ENCODE data around the gene VEZT.
"Not testable (repeated sequence)": the region's sequence is repeated elsewhere in the genome, so short reads cannot be mapped to it uniquely, and the experiment has no call there.

Gene VEZT

GRCh38 chr12:95217377-95218149 lies at the start of gene VEZT, which contains the start of gene FGD6:
TSS of gene VEZT (plus strand) at chr12:95217807. CDS start at chr12:95217851, 44 bp downstream.
TSS of gene FGD6 (minus strand) at chr12:95217467. CDS start at chr12:95217240, 227 bp downstream.
- peak; percentile 98 for DNase-seq

DNA sequence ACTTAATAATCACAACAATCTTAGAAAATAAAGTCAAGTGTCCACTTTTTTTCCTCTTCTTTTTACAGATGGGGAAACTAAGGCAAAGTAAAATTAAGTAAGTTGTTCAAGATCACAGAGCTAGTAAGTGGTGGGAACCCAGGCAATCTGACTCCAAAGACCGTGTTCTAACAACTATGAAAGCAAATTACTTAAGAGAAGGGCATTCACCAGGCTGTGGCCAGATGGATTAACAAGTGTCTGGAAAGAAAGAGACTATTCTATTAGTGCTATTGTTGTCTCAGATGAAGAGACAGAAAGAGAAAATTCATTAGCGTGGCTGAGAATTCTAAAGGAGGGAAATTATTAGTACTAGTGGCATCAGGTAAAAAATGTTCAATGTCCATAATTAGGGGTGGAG lies 48.9 kb upstream of the VEZT start:
- no peak for DNase-seq

GRCh38 chr12:95169368-95169767 lies 48.2 kb upstream of the VEZT start:
- no peak for DNase-seq

GRCh38 chr12:95173392-95174251 lies 44.0 kb upstream of the VEZT start:
- DNase-seq: peak; percentile 26

DNA sequence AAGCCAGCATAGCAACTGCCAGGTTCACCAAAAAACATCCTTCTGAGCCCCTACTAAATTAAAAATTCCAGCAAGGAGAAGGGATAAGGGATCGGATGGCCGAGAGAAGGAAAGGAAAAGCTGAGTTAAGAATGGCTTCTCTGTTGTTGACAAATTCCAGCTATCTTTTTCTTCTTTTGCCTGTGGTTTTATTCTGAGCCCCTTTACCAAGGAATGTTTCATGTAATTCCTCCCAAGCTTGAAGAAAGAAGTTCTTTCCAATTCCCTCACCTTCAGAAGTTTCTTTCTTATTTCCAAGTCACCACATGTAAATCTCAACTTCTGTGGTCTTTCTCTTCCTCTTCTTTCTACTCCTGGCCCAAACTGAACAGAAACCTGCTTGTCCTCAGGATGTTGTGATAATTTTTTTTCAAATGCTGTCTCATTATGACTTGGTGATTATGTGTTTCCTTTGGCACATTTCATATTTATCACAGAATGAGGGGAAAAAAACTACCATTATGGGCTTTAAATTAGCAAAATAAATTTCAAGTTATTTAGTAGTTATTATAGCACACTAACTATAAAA lies 40.3 kb upstream of the VEZT start:
- no peak for DNase-seq

DNA sequence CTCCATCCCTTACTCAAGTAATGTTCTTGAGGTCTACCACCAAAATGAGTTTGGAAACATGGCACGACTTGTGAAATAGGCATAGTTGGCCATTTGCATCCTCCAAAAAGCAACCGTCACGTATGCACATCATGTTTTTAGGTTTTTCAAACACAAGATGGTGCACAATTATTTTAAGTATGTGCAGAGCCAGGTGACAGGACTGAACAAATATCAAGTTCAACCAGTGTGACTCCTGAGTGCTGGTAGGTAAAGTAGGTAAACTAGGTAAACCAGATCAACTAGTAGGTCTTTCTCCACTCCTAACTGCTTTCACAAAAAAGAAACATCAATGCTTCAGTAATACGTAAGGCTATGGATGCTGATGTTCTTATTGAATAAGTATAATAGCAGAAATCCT lies 39.5 kb upstream of the VEZT start:
- DNase-seq: no peak

GRCh38 chr12:95179011-95179410 lies 38.6 kb upstream of the VEZT start:
- no peak for DNase-seq

DNA sequence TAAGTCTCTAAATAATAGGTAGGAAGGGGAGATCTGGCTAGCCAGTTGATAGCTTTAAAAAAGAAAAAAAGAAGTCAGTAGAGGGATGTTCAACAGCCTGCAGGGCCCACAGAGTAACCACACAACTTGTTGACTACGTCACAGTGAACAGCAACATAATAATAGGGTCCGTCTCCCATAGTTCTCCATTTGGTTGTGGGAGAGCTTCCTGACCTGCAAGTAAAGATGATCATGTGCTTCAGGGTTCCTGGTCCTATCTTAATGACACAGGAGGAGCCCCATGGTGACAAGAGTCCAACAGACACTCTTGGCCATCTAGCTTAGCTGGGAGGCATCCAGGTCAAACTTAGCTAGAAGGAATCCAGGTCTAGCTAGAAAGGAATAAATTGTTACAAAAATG lies 36.5 kb upstream of the VEZT start:
- peak; percentile 51 for DNase-seq

- DNase-seq: no peak
Measured at GRCh38 chr12:95182868-95183415, 34.7 kb upstream of the VEZT start.

DNA sequence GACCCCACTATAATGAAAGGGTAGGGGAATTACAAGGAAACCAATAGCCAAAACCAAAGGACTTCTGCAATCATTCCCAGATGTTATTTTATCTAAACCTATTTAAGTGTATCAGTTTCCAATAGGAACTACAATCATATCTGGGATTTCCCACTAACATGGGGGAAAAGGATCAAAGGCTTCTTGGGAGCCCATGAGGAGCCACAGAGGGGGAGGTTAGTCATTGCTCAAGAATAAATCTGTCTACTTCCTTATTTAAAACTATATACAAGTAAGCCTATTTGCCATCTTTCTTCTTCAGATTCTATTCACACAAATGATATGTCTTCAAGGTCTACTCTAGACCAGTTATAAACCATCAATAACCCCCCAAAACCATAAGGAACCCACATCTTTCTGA lies 33.5 kb upstream of the VEZT start:
- DNase-seq: no peak

DNA sequence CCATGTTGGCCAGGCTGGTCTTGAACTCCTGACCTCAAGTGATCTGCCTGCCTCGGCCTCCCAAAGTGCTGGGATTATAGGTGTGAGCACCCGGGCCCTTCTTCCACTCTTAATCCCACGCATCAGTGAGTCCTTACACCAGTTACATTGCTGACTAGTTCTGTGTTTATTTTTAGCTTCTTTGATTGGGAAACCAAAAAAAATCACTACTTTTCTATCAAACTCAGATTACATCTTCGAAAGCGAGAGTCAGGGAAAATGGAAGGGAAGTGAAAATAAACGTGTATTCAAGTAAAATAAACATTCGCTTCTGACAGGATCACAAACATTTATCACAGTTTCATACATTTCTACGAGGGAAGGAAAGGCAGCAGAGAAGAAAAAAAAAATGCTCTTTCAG lies 32.5 kb upstream of the VEZT start:
- DNase-seq: no peak

GRCh38 chr12:95185854-95186253 lies 31.8 kb upstream of the VEZT start:
- DNase-seq: no peak

DNA sequence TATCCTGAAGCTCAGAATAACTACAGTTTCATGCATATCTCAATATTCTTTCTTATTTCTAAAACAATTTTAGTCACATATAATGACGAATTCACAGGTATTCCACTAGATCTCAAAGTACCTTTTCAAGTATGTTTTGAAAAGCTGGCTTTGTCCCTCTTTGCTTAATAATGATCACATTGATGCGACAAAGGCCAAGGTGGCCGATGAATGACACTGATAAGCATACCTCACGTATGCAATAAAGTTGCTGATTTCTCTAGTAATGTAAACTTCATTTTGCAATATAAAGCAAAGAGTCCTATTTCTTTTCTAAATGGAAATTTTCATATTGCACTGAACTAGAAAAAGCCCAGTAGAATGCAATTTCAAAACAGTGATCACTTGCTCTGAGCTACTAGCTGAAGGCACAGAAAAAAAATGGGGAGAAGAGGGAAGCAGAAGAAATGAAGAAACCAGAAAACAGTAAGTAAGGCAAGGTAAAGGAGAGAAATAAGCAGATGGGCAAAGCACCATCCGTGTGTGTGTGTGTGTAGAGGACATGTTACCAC lies 29.7 kb upstream of the VEZT start:
- no peak for DNase-seq

GRCh38 chr12:95191060-95191696 lies 26.4 kb upstream of the VEZT start:
- DNase-seq: no peak

GRCh38 chr12:95192271-95192670 lies 25.3 kb upstream of the VEZT start:
- DNase-seq: no peak

- DNase-seq: no peak
Measured at GRCh38 chr12:95193139-95193538, 24.5 kb upstream of the VEZT start.

- DNase-seq: no peak
Measured at GRCh38 chr12:95195122-95195521, 22.5 kb upstream of the VEZT start.

DNA sequence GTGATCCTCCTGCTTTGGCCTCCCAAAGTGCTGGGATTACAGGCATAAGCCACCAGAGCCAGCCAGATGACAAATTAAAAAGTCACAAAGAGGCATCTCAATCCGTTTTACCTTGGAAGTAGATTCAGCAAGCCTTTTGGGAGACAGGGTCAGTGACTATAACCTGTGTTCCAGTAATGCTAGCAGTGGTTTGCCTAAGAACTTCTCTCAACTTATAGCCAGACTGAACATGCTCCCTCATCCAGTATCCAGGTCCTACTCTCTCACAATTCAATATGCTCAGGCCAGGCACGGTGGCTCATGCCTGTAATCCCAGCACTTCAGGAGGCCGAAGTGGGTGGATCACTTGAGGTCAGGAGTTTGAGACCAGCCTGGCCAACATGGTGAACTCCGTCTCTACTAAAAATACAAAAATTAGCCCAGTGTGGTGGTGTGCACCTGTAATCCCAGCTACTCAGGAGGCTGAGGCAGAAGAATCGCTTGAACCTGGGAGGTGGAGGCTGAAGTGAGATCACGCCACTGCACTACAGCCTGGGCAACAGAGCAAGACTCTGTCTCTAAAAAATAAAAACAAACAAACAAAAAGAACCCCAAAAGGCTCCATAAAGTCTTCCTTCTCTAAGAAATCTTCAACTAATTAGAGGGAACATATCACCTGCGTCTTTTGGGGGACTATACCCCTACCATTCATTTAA lies 20.6 kb upstream of the VEZT start:
- DNase-seq: not testable (repeated sequence)

GRCh38 chr12:95197636-95198035 lies 20.0 kb upstream of the VEZT start:
- no peak for DNase-seq

GRCh38 chr12:95198914-95199313 lies 18.7 kb upstream of the VEZT start:
- no peak for DNase-seq

GRCh38 chr12:95200128-95200894 lies 17.3 kb upstream of the VEZT start:
- no peak for DNase-seq

Data from NCI-H2227 treated with DMSO at 0.1 percent for 48 hours (cell line).